SJCRH30 (cell line): ENCODE data around the gene ZFYVE9. TPM values are rescaled to one million over a fixed set of nuclear protein-coding genes. Genes with fewer than 3 reads are reported as not detected.

ENCODE experiments used
- DNase-seq, 2 experiments: peaks; one replicate each; pipeline ENCODE4 v3.0.0-alpha.2; 2015 to 2020
- H3K27ac ChIP-seq: fragments of 250-450 bp; sonication (Bioruptor Pico); 2 replicates; pipeline ENCODE4 v1.5.1; 2020; ENCODE audit warnings: mild to moderate bottlenecking, moderate library complexity
- H3K27me3 ChIP-seq: fragments of 250-450 bp; sonication (Bioruptor Pico); 2 replicates; pipeline ENCODE4 v1.5.1; 2020; ENCODE audit warnings: mild to moderate bottlenecking, moderate library complexity
- H3K36me3 ChIP-seq: fragments of 250-450 bp; sonication (Bioruptor Pico); 2 replicates; pipeline ENCODE4 v1.5.1; 2020; ENCODE audit warnings: mild to moderate bottlenecking, moderate library complexity
- H3K4me1 ChIP-seq: fragments of 250-450 bp; sonication (Bioruptor Pico); 2 replicates; pipeline ENCODE4 v1.5.1; 2020; ENCODE audit warnings: mild to moderate bottlenecking, moderate library complexity
- H3K4me3 ChIP-seq: fragments of 250-450 bp; sonication (Bioruptor Pico); 2 replicates; pipeline ENCODE4 v1.5.1; 2020; ENCODE audit warnings: mild to moderate bottlenecking, moderate library complexity
- H3K9me3 ChIP-seq: fragments of 250-450 bp; sonication (Bioruptor Pico); replicated peaks from 2 replicates; pipeline ENCODE4 v1.5.1; 2020; ENCODE audit warnings: mild to moderate bottlenecking, moderate library complexity
- total RNA-seq: library from RNA; depleted of rRNA; stranded (reverse); fragments of >200 nt; shearing (Covaris generic); gene quantifications from 2 replicates; pipeline ENCODE4 v1.2.3, GENCODE V29; 2014

ZFYVE9 gene
- total RNA-seq, 1 experiment from 2014 or later = 27.5 TPM

DNA sequence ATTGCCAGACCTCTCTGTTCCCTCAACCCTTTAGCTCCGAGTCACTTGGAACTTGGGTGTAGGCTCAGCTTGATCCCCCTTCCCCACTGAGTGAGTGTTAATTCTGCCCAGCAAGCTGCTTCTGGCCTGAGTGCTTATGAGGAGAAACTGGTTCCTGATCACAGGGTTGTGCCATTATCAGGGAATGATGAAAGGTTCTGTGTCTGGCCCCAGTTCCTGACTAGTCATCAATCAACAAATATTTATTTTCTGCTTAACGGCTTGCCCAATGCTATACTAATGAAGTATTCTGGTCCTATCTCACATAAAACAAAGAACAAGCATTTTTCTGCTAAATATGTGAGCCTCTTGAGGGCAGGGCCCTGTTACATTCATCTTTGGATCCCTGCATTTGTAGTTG is 203.4 kb downstream of the ZFYVE9 start:
- Histone ChIP-seq H3K36me3 (peaks cover under 1% of the 10 kb centered on the region; the same call in 1 of the 2 replicates), H3K27me3 (no peaks in the 10 kb centered on the region), H3K9me3 (no peaks in the 10 kb centered on the region), H3K27ac (no peak overlapping the region), H3K4me1 (no peaks in the 10 kb centered on the region), H3K4me3 (no peak overlapping the region)
- no peak for DNase-seq

DNA sequence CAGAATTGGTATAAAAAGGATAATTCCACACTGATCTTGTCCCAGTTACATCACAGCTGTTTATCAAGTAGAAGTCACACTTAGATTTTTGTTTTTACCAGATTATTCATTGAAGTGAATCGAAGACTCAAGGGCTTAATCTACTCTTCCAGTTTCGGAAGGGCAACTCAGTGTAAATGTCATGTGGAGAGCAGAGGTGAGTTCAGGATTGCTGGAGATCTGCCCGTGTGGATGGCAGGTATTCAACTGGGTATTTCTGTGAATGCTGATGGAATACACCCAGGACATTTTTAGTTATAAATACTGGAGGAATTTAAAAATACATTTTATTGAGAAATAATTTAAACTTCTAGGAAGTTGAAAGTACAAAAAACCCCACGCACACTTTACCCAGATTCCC is 204.8 kb downstream of the ZFYVE9 start:
- no peak for DNase-seq
- Histone ChIP-seq H3K9me3 (no peaks in the 10 kb centered on the region), H3K4me3 (no peak overlapping the region), H3K27ac (no peak overlapping the region), H3K4me1 (no peaks in the 10 kb centered on the region), H3K36me3 (no peaks in the 10 kb centered on the region), H3K27me3 (no peaks in the 10 kb centered on the region)

DNA sequence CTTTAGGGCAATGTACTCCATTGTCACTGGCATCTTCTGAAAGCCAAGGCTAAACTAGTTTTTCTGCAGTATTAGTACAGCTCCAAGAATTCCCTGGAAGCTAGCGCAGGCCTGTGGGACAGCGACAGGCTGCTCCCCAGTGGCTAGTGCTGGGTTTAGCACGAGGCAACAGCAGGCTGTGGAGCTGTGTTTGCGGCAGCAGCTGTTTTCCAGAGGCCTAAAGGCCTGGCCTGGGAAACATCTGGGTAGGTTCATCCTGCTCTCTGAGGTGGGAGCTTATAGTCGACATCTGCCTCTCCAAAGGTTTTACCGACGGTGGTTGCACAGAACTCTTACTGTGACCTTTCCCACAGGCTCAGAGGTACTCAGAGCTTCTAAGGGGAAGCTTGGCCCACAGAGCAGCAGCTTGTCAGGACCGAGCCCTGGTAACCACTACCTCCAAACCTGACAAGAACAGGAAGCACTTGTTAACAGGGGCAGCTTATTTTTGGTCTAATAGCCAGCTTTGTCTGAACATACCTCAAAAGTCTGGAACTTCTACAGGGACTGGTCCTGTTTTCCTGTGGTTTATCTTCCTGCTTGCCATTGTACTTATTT is 206.9 kb downstream of the ZFYVE9 start:
- Histone ChIP-seq H3K4me3 (no peak overlapping the region), H3K9me3 (no peaks in the 10 kb centered on the region), H3K27ac (no peak overlapping the region), H3K36me3 (peaks cover 14% of the 10 kb centered on the region), H3K4me1 (no peaks in the 10 kb centered on the region), H3K27me3 (no peaks in the 10 kb centered on the region)
- peak; percentile 64 to 74 for DNase-seq

DNA sequence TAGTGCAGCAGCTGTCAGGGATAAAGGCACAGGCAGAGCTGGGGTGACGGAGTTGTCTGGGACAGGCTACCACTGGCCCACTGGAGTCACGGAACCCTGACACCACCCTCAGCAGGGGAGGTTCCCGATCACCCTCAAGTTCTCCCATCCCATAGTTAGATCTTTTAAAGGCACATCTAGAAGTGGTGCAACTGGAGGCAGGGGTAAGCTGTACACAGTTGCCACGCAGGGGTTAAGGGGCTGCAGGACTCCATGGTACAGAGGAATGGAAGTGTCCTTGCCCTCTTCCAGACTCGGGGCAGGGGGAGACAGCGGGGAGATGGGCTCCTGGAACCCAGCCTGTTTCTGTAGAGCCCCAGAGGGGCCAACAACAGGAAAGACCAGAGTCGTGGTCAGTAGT is 210.8 kb downstream of the ZFYVE9 start:
- Histone ChIP-seq H3K9me3 (no peaks in the 10 kb centered on the region), H3K4me3 (no peak overlapping the region), H3K4me1 (no peaks in the 10 kb centered on the region), H3K27ac (no peak overlapping the region), H3K27me3 (no peaks in the 10 kb centered on the region), H3K36me3 (peaks cover 42% of the 10 kb centered on the region)
- DNase-seq = no peak

DNA sequence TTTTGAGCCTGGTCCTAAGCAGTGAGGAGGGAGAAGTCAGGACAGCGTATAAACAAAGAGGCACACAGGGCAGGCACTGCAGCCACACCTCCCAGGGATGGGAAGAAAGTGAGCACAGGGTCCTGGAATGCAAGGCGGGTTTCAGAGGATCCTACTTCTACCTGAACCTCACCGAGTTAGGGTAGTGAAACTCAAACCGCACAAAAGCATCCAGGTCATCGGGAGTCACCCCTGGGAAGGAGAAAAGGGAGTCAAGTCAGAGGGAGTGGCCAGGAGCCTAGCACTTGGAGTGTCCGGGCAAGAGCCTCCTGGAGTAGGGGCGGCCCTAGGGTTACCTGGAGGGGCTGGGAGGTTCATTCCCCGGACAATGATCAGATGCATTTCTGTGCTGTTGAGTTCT is 213.5 kb downstream of the ZFYVE9 start:
- Histone ChIP-seq H3K4me3 (no peak overlapping the region), H3K9me3 (no peaks in the 10 kb centered on the region), H3K4me1 (no peaks in the 10 kb centered on the region), H3K27ac (no peak overlapping the region), H3K36me3 (peaks cover 66% of the 10 kb centered on the region), H3K27me3 (no peaks in the 10 kb centered on the region)
- DNase-seq = no peak

DNA sequence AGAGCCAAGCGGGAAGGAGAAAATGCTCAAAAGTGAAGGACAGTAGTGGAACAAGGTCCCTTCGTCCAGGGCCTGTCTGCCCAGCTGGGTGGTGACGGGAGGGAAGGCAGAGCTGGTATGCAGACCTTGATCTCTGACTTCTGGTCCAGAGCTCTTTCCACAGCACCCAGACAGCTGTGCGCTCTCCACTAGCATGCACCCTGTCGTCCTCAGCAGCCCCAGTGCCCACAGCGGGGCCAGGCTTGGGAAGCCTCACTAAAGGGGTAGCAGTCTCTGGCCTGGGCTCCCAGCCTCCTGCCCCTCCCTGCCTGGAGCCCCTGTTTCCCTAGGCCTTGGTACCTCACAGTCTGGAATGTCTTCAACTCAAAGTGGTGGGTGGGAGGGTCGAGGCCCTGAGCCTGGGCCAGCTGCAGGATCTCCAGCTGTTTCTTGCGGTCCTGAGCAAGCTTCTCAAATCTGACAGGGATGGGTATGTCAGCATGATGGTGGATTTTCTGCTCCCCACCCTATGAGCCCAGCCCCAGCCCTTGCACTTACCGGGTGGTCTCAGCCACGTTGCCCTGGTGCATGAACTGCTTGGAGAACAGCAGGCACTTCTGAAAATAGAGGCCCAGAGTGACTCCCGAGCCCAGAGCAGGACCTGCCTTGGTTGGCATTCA is 214.1 kb downstream of the ZFYVE9 start:
- Histone ChIP-seq H3K4me3 (no peak overlapping the region), H3K9me3 (no peaks in the 10 kb centered on the region), H3K27ac (no peak overlapping the region), H3K4me1 (no peaks in the 10 kb centered on the region), H3K27me3 (no peaks in the 10 kb centered on the region), H3K36me3 (peaks cover 68% of the 10 kb centered on the region)
- DNase-seq = no peak

DNA sequence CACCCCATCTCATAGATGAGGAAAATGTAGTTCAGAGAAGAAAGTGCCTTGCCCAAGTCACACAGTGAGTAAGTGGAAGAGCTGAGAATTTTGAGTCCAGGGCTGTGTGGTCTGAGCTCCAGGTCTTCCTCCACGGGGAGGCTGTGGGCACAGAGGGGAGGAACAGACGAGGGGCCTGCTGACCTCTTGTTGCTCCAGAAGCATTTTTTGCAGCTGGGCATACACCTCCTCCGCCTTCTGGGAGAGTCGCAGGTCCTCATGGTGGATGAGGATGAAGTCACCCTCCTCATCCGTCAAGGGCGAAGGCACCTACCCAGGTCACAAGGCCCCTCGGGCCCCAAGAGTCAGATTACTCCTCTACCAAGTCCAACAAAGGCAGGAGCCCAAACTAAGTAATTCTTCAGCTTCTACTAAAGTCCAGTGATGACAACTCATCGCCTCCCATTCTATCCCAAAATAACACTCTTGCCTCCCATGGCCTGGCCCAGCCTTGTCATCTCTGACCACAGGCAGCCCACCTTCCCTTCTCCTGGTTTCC is 215.0 kb downstream of the ZFYVE9 start:
- no peaks in the 10 kb centered on the region for H3K27me3 ChIP-seq
- H3K4me1 ChIP-seq = no peaks in the 10 kb centered on the region
- no peak for DNase-seq
- H3K9me3 ChIP-seq = no peaks in the 10 kb centered on the region
- H3K36me3 ChIP-seq = peaks cover 67% of the 10 kb centered on the region
- no peak overlapping the region for H3K27ac ChIP-seq
- H3K4me3 ChIP-seq = no peak overlapping the region

DNA sequence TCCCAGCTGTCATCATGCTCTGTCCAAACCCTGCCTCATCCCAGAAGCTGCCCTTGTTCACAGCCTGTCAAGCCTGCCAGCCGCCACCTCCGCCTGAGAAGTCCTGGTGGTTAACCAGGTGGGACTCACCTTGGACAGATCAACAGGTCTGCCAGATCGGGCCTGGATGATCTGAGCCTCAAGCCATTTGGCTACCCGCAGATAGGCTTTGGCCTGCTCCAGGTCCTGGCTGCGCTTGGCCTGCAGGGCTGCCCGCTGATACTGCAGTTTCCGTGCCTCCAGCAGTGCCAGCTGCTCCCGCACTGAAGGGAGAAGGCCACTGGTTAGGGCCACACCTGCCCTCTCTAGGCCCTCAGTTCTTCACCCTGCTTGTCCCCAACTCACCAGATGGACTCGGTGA is 215.5 kb downstream of the ZFYVE9 start:
- no peak for DNase-seq
- H3K36me3 ChIP-seq = peaks cover 63% of the 10 kb centered on the region
- no peak overlapping the region for H3K4me3 ChIP-seq
- H3K27ac ChIP-seq = no peak overlapping the region
- H3K27me3 ChIP-seq = no peaks in the 10 kb centered on the region
- H3K9me3 ChIP-seq = no peaks in the 10 kb centered on the region
- H3K4me1 ChIP-seq = no peaks in the 10 kb centered on the region

DNA sequence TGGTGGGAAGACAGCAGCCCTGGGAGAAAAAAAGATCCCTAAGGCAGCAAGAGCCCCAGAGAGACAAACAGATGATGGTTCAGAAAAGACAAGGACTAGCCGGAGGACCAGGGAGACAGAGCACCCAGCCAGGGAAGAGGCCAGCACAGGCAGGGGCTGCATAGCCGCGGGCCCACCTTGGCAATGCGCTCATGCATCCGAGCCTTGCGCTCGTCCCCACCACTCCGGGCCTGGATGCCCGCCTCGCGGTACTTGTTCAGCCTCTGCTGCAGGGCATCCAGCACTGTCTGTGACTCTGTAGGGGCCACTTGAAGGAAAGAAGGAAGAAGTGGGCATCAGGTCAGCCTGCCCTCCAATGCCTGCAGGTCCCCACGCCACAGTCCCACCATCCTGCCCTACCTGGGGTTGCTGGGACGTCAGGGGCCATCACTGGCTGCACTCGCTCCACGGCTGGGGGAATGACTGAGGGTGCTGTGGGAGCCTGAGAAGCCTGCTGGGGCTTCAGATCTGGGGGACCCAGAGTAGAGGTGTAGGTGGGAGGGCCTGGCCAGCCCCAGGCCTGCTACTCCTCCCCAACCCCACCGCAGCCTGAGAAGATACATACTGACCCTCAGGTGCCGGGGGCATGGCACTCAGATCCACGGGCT is 217.1 kb downstream of the ZFYVE9 start:
- Histone ChIP-seq H3K27ac (no peak overlapping the region), H3K9me3 (no peaks in the 10 kb centered on the region), H3K4me1 (no peaks in the 10 kb centered on the region), H3K36me3 (peaks cover 53% of the 10 kb centered on the region), H3K4me3 (no peak overlapping the region), H3K27me3 (no peaks in the 10 kb centered on the region)
- DNase-seq = no peak

DNA sequence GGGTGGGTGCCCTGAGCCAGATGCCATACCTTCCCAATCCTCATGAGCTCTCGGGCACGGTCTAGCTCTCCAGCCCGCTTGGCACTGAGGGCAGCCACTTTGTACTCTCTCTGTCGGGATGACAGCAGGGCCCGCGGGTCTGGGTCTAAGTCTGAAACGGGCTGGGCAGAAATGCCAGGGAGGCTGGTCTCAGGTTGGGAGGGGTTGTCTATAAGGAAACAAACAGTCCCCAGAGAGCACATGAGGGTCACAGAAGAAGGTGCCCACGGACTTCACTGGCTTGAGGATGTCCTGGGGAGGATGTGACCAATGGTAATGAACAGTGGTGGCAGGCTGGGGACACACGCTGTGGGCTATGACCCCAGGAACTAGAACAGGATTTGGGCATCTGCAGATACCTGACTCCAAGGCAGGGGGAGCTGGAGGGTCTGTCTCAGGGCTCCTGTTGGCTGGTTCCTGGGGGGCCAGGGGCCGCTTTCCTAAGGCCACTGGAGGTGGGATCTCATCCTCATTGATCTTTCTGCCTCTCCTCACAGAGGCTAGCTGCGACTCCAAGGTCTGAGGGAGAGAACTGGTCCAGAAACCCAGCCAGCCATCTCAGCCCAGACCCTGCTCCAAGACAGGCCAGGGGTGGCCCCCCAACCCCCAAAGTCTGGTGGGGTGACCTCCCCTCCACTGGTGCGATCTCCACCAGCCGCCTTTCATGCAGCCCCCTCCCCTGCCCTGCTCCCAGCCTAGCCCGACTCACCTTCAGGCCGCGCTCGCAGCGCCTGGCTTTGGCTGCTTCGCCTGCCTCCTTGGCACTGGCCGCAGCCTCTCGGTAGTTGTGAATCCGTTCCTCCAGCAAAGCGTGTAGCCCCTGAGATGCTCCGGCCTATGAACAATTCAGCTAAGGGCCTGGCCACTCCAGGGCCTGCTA is 218.0 kb downstream of the ZFYVE9 start:
- Histone ChIP-seq H3K9me3 (no peaks in the 10 kb centered on the region), H3K4me1 (no peaks in the 10 kb centered on the region), H3K27me3 (no peaks in the 10 kb centered on the region), H3K4me3 (no peak overlapping the region), H3K27ac (no peak overlapping the region), H3K36me3 (peaks cover 44% of the 10 kb centered on the region)
- no peak for DNase-seq

DNA sequence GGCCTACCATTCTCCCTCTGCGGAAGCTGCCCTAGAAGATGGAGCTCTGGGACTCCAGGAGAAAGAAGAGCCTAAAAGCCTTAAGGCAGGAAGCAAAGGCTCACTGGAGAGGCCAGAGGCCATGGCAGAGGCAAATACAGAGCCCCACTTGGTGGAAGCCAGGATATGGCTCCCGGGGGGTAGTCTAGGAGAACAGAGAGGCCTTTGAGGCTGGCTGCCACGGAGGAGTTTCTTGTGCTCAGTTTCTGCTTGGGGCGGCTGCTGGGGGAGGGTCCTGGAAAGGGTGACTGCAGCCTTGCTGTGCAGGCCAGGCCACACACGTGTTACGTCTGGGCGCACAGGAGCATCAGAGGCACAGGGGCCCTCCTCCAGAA is 218.7 kb downstream of the ZFYVE9 start:
- H3K4me1 ChIP-seq = no peaks in the 10 kb centered on the region
- no peak overlapping the region for H3K27ac ChIP-seq
- H3K9me3 ChIP-seq = no peaks in the 10 kb centered on the region
- DNase-seq = no peak
- H3K4me3 ChIP-seq = no peak overlapping the region
- H3K36me3 ChIP-seq = peaks cover 39% of the 10 kb centered on the region
- H3K27me3 ChIP-seq = no peaks in the 10 kb centered on the region

DNA sequence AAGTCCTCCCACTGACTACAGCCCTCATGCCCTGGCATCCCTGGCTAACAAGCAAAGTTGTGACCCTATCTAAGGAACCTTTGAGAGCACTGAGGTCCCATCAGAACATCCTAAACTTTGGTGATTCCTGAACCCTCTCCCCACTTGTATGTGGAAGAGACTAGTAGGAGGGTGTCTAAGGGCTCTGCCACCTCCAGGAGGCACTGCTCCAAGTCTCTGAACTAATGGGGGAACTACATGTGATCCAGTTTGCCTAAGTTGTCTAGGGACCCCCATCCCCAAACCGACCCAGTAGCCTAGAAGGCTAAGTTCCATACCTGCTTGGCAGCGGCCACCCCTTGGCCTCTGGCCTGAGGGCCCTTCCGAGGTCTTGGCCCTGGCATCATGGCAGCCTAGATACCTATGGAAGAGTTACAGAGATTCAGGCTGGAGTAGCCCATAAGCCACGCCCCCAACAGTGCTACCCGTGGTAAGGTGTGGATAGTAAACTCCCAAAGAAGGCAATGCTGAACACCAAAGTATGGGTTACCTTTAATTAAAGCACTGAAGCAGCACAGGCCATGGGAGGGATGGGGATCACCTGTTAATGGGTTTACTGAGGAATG is 222.4 kb downstream of the ZFYVE9 start:
- Histone ChIP-seq H3K4me3 (no peak overlapping the region), H3K27me3 (no peaks in the 10 kb centered on the region), H3K27ac (no peak overlapping the region), H3K9me3 (no peaks in the 10 kb centered on the region), H3K4me1 (peaks cover 6% of the 10 kb centered on the region; the same call in 1 of the 2 replicates), H3K36me3 (peaks cover 12% of the 10 kb centered on the region)
- peak in 1 of 2 experiments; percentile 17 for DNase-seq

DNA sequence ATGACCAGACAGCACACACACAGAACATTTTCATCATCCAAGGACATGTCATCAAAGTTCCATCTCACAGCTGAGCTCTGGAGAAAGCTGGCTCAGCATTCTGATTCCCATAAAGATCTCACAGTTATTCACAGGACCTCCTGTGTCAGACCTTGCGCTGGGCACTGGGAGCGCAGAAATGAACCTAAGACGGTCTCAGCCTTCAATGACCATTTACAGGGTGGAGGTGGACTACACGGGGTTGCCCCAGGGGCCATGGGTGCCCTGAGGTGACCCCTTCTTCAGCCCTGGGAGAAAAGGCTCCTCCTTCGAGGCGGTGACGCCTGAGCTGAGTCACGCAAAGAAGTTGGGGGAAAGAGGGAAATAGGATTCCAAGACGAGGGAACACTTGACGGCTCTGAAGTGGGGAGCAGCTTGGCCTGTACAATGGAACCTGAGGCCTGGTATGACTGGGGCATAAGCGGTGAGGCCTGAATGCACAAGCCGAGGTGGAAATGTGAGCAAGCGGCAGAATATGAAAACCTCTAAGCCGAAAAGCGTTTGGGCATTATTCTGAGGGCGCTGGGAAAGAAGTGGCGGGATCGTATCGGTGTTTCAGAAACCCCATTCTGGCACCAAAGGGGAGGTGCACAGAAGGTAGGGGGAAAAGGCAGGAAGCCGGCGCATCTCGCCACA is 223.3 kb downstream of the ZFYVE9 start:
- Histone ChIP-seq H3K27ac (peak overlapping the region; percentile 76), H3K9me3 (no peaks in the 10 kb centered on the region), H3K27me3 (no peaks in the 10 kb centered on the region), H3K4me3 (peak overlapping the region; percentile 88), H3K36me3 (peaks cover 5% of the 10 kb centered on the region), H3K4me1 (peaks cover 6% of the 10 kb centered on the region; the same call in 1 of the 2 replicates)
- peak; percentile 49 to 62 for DNase-seq
